SIG-M5 (cell line): ENCODE measurements around the gene PEAK3.

Experiments used
- DNase-seq: peaks from one replicate; lab custom pipeline; 2025; lab: John Stamatoyannopoulos, UW

PEAK3 gene

GRCh38 chr19:2270423-2271233, 11.3 kb downstream of the PEAK3 start:
- DNase-seq = peak; percentile 64

GRCh38 chr19:2270157-2270422, 11.9 kb downstream of the PEAK3 start:
- DNase-seq = no peak

- peak; percentile 52 for DNase-seq
Measured at GRCh38 chr19:2269244-2270156, 12.5 kb downstream of the PEAK3 start.

GRCh38 chr19:2268861-2269243, 13.1 kb downstream of the PEAK3 start:
- DNase-seq = no peak

GRCh38 chr19:2268480-2268830, 13.5 kb downstream of the PEAK3 start:
- DNase-seq = no peak

GRCh38 chr19:2266183-2266993, 15.6 kb downstream of the PEAK3 start:
- no peak for DNase-seq

- DNase-seq = no peak
Measured at GRCh38 chr19:2261438-2262172, 20.4 kb downstream of the PEAK3 start.

- DNase-seq = no peak
Measured at GRCh38 chr19:2260341-2260805, 21.6 kb downstream of the PEAK3 start.

- no peak for DNase-seq
Measured at GRCh38 chr19:2259336-2259735, 22.6 kb downstream of the PEAK3 start.

GRCh38 chr19:2255982-2256685, 25.8 kb downstream of the PEAK3 start, which contains the start of gene JSRP1:
JSRP1 (minus strand) TSS chr19:2256417; CDS start chr19:2255314, 1,103 bp downstream.
- DNase-seq = no peak

GRCh38 chr19:2255112-2255845, 26.7 kb downstream of the PEAK3 start:
- DNase-seq = no peak

- no peak for DNase-seq
Measured at GRCh38 chr19:2254064-2254872, 27.7 kb downstream of the PEAK3 start.

GRCh38 chr19:2253106-2254063, 28.6 kb downstream of the PEAK3 start:
- DNase-seq = no peak

GRCh38 chr19:2252797-2253105, 29.2 kb downstream of the PEAK3 start:
- no peak for DNase-seq

- no peak for DNase-seq
Measured at GRCh38 chr19:2252055-2252796, 29.7 kb downstream of the PEAK3 start.

- DNase-seq = no peak
Measured at GRCh38 chr19:2251106-2252054, 30.6 kb downstream of the PEAK3 start.

- no peak for DNase-seq
Measured at GRCh38 chr19:2250766-2251105, 31.2 kb downstream of the PEAK3 start.
